Measurements from ENCODE around the gene STAG1. TPM values are rescaled to one million over a fixed set of nuclear protein-coding genes. Genes with fewer than 3 reads are reported as not detected.

STAG1 gene
- polyA plus RNA-seq, 1 experiment, result 30.1 TPM

DNA sequence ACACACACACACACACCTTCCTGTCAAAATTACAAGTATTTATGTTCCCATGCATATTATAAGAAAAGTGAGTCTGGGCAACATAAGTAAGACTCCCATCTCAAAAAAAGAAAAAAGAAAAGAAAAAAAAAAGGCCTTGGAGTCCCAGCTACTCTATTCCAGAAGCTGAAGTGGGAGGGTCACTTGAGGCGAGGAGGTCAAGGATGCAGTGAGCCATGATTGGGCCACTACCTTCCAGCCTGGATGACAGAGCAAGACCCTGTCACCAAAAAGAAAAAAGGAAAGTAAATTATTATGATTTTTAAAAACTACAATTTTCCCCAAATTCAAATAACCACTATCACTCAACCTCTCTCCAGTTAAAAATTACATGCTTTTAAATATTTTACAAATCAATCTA is 113.1 kb downstream of the STAG1 start:
- ChIA-PET CTCF (interaction anchor here (1.1 kb wide), 1 partner anchor 375 kb away, joined by 3 read pairs; no protein-coding TSS in a partner anchor), POLR2A (interaction anchor here (0.6 kb wide), 1 partner anchor 176 kb away, joined by 4 read pairs; no protein-coding TSS in a partner anchor)
- H3K9me3 ChIP-seq (ENCODE audit: control insufficient read depth, insufficient read depth, low read length), result no peaks in the 10 kb centered on the region
- TF ChIP-seq, protein P1, sequence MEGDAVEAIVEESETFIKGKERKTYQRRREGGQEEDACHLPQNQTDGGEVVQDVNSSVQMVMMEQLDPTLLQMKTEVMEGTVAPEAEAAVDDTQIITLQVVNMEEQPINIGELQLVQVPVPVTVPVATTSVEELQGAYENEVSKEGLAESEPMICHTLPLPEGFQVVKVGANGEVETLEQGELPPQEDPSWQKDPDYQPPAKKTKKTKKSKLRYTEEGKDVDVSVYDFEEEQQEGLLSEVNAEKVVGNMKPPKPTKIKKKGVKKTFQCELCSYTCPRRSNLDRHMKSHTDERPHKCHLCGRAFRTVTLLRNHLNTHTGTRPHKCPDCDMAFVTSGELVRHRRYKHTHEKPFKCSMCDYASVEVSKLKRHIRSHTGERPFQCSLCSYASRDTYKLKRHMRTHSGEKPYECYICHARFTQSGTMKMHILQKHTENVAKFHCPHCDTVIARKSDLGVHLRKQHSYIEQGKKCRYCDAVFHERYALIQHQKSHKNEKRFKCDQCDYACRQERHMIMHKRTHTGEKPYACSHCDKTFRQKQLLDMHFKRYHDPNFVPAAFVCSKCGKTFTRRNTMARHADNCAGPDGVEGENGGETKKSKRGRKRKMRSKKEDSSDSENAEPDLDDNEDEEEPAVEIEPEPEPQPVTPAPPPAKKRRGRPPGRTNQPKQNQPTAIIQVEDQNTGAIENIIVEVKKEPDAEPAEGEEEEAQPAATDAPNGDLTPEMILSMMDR (IDR thresholded peaks at IDR 0.05; ENCODE audit: low read depth, low read length), result no peak
- H3K27ac ChIP-seq (ENCODE audit: low read depth, low read length), result no peak overlapping the region
- H3K4me3 ChIP-seq (ENCODE audit: low read depth, low read length), result no peak overlapping the region
- DNase-seq (ENCODE audit: low read depth, low spot score), result no peak
- no peaks in the 10 kb centered on the region for H3K27me3 ChIP-seq (ENCODE audit: control insufficient read depth, insufficient read depth, low read length)

DNA sequence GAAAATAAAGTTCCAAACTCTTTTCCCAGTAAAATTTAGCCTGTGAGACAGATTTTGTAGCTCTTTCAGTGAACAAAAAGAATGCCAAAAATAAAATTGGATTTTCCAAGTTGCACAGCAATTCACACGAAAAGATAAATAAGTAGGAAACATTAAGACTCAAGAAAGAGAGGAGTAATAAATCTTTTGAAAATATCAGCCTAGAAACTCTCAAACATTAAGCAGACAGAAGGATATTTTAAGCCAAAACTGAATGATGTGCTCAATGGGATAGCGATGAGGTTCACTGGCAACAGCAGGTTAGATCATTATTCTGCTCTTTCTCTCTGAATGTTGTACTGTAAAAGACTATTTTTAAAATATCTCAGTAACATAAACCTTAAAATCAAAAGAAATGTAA is 115.0 kb downstream of the STAG1 start:
- CTCF ChIA-PET, result interaction anchor here (2.9 kb wide), 1 partner anchor 115 kb away, joined by 12 read pairs; the partner anchor contains the start of gene STAG1

DNA sequence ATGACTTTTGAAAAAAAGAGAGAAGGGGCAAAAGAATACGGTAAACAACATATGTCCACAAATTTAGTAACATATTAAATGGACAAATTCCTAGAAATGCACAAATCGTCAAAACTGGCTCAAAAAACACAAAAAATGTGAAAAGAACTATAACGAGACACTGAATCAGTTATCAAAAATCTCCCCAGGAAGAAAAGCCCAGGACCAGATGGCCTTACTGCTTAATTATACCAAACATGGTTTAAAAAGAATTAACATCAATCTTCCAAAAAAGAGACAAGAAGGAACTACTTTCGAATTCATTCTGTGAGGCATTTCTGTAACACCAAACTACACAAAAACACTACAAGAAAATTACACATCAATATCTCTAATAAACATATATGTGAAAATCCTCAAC is 117.4 kb downstream of the STAG1 start:
- Histone ChIP-seq H3K27ac (ENCODE audit: low read depth, low read length) (no peak overlapping the region), H3K9me3 (ENCODE audit: control insufficient read depth, insufficient read depth, low read length) (no peaks in the 10 kb centered on the region), H3K27me3 (ENCODE audit: control insufficient read depth, insufficient read depth, low read length) (no peaks in the 10 kb centered on the region), H3K4me3 (ENCODE audit: low read depth, low read length) (no peak overlapping the region)
- DNase-seq (ENCODE audit: low read depth, low spot score), result no peak
- ChIA-PET POLR2A (no interaction called here), CTCF (interaction anchor here (0.6 kb wide), 1 partner anchor 48 kb away, joined by 3 read pairs; no protein-coding TSS in a partner anchor)
- TF ChIP-seq, protein P1 (IDR thresholded peaks at IDR 0.05; ENCODE audit: low read depth, low read length), result no peak

More for the DNA sequence above, 115.0 kb downstream of the STAG1 start:
- POLR2A ChIA-PET, result interaction anchor here (1.0 kb wide), 1 partner anchor 115 kb away, joined by 4 read pairs; the partner anchor contains the start of gene STAG1
- Histone ChIP-seq H3K9me3 (ENCODE audit: control insufficient read depth, insufficient read depth, low read length) (no peaks in the 10 kb centered on the region), H3K27me3 (ENCODE audit: control insufficient read depth, insufficient read depth, low read length) (no peaks in the 10 kb centered on the region), H3K27ac (ENCODE audit: low read depth, low read length) (no peak overlapping the region), H3K4me3 (ENCODE audit: low read depth, low read length) (no peak overlapping the region)
- DNase-seq (ENCODE audit: low read depth, low spot score), result no peak
- TF ChIP-seq, protein P1 (IDR thresholded peaks at IDR 0.05; ENCODE audit: low read depth, low read length), result no peak

DNA sequence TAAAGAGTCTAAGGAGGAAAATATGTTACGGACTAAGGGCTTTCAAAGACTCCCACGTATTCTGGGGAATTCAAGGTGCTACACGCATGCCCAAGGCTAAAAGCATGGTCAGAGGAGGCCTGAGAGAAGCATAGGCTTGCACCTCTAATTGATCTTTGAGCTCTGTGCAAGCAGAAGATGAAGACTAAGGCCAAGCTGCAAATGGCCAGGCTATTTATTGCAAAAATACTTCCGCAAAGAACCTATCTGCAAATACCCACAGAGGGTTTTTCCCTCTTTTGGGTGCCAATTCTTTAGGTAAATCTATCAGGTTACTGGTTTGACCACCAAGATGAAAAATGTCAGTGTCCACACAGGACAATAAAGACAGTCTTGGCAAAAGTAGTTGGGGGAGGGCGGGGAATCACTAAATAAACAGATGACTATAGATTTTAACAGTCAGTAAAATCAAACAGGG is 119.5 kb downstream of the STAG1 start:
- ChIA-PET CTCF (interaction anchor here (0.5 to 1.7 kb wide), 2 partner anchors 120 to 435 kb away, joined by 3 to 5 read pairs; partner anchors contain the start of gene STAG1), POLR2A (no interaction called here)
- Histone ChIP-seq H3K4me3 (ENCODE audit: low read depth, low read length) (no peak overlapping the region), H3K27me3 (ENCODE audit: control insufficient read depth, insufficient read depth, low read length) (no peaks in the 10 kb centered on the region), H3K9me3 (ENCODE audit: control insufficient read depth, insufficient read depth, low read length) (no peaks in the 10 kb centered on the region), H3K27ac (ENCODE audit: low read depth, low read length) (no peak overlapping the region)
- no peak for DNase-seq (ENCODE audit: low read depth, low spot score)
- TF ChIP-seq, protein P1 (IDR thresholded peaks at IDR 0.05; ENCODE audit: low read depth, low read length), result no peak

DNA sequence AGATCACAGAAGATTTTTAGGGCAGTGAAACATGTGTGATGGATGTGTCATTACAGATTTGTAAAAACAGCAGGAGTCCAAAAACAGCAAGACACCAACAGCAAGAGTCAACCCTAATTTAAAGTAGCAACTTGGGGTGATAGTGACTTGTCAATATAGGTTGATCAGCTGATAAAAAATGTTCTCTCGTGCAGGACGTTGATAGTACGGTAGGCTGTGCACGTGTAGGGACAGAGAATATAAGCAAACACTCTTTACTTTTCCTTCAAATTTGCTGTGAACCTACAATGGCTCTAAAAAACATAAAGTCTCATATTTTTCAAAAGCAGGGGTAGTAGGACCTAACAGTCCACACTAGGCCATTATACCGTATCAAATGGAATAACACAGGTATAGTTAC is 120.8 kb downstream of the STAG1 start:
- no peak for DNase-seq (ENCODE audit: low read depth, low spot score)
- Histone ChIP-seq H3K27ac (ENCODE audit: low read depth, low read length) (no peak overlapping the region), H3K9me3 (ENCODE audit: control insufficient read depth, insufficient read depth, low read length) (no peaks in the 10 kb centered on the region), H3K27me3 (ENCODE audit: control insufficient read depth, insufficient read depth, low read length) (no peaks in the 10 kb centered on the region), H3K4me3 (ENCODE audit: low read depth, low read length) (no peak overlapping the region)
- POLR2A ChIA-PET, result no interaction called here
- CTCF ChIA-PET, result interaction anchor here (1.7 kb wide), 1 partner anchor 121 kb away, joined by 5 read pairs; the partner anchor contains the start of gene STAG1
- TF ChIP-seq, protein P1 (IDR thresholded peaks at IDR 0.05; ENCODE audit: low read depth, low read length), result no peak

Data from AG04450 (cell line).